K562 (cell line): ENCODE measurements around the gene DEPDC1B. TPM values are rescaled to one million over a fixed set of nuclear protein-coding genes. Genes with fewer than 3 reads are reported as not detected.

Experiments
- ATAC-seq: fragments of 200-7000 bp; cut with Tn5 transposase; 3 replicates; pipeline ENCODE4 v1.9.1; 2020; ENCODE audit warnings: moderate library complexity
- BruUV-seq: library from RNA; stranded (reverse); fragments of 400-500 nt; replicated peaks from 2 replicates; lab custom pipeline; 2021; lab: Mats Ljungman, UMichigan
- CTCF ChIA-PET: fragments of 300-600 bp; formaldehyde crosslinking; extraction: SDS; loops from one replicate; lab custom pipeline; 2021; ENCODE audit warnings: low intra/inter-chr PET ratio; lab: Yijun Ruan, JAX
- POLR2A ChIA-PET: fragments of 300-600, 350-650 bp; sonication (Branson Sonifier 250); formaldehyde crosslinking; extraction: SDS; loops from one replicate; lab custom pipeline; 2021; ENCODE audit warnings: antibody characterized with exemption, inconsistent platforms; lab: Yijun Ruan, JAX
- DNase-seq, 4 experiments: peaks; one replicate each; pipeline versions ENCODE4 v3.0.0 to v3.0.0-alpha.2; 2011 to 2018; ENCODE audit warnings: low spot score in 3 of 4, mixed read lengths in 3 of 4; ENCODE audit errors: extremely low read depth in 1 of 4
- FAIRE-seq: peaks from 2 replicates; lab custom pipeline; 2011; peaks lifted over from hg19 to GRCh38; lab: Jason Lieb, UNC
- H2AFZ ChIP-seq: 2 replicates; pipeline ENCODE4 v1.6.0; 2011; ENCODE audit warnings: low read depth, low read length, control low read depth, inconsistent platforms
- H3K27ac ChIP-seq: fragments of 200-600 bp; 3 replicates; pipeline ENCODE4 v1.8.0; 2011; ENCODE audit warnings: low read depth, mild to moderate bottlenecking, control low read depth, inconsistent platforms, low read length, moderate library complexity, mixed read lengths; ENCODE audit errors: extremely low read depth
- H3K27me3 ChIP-seq, 2 experiments: fragments of 300-600 bp in 1 of 2; 2 replicates in 1 of 2; 3 replicates in 1 of 2; pipeline versions ENCODE4 v1.6.0 to v1.8.0; 2011; ENCODE audit warnings: inconsistent platforms in 2 of 2, low read length in 2 of 2, mild to moderate bottlenecking in 1 of 2, mixed read lengths in 1 of 2, moderate library complexity in 1 of 2; ENCODE audit not compliant: control insufficient read depth in 2 of 2, insufficient read depth in 2 of 2
- H3K36me3 ChIP-seq: fragments of 300-600 bp; 3 replicates; pipeline ENCODE4 v1.8.0; 2011; ENCODE audit warnings: mild to moderate bottlenecking, low read length, inconsistent platforms; ENCODE audit not compliant: control insufficient read depth, insufficient read depth
- H3K4me1 ChIP-seq, 2 experiments: fragments of 200-600 bp in 1 of 2; replicated peaks in 1 of 2; 2 replicates in 1 of 2; 3 replicates in 1 of 2; pipeline versions ENCODE4 v1.5.1 to v1.8.0; 2011; ENCODE audit warnings: inconsistent platforms in 2 of 2, low read length in 2 of 2, mild to moderate bottlenecking in 1 of 2, mixed read lengths in 1 of 2, moderate library complexity in 1 of 2; ENCODE audit not compliant: control insufficient read depth in 2 of 2, insufficient read depth in 2 of 2
- H3K4me2 ChIP-seq: 2 replicates; pipeline ENCODE4 v1.6.1; 2011; ENCODE audit warnings: low read length, control low read depth, inconsistent platforms, mixed read lengths; ENCODE audit not compliant: insufficient read depth
- H3K4me3 ChIP-seq: fragments of 200-600 bp; sonication (generic), shearing (Covaris generic); 2 replicates; pipeline ENCODE4 v1.5.1; 2016; ENCODE audit warnings: control low read depth, inconsistent platforms
- H3K79me2 ChIP-seq: fragments of 200-600 bp; 3 replicates; pipeline ENCODE4 v1.8.0; 2011; ENCODE audit warnings: low read length, inconsistent platforms; ENCODE audit not compliant: control insufficient read depth, insufficient read depth
- H3K9ac ChIP-seq, 2 experiments: 2 replicates each; pipeline versions ENCODE4 v1.6.0 to v1.6.1; 2011; ENCODE audit warnings: low read depth in 2 of 2, low read length in 2 of 2, control low read depth in 1 of 2, inconsistent platforms in 1 of 2, mild to moderate bottlenecking in 1 of 2, mixed read lengths in 1 of 2; ENCODE audit not compliant: insufficient read depth in 1 of 2
- H3K9me1 ChIP-seq: one replicate; pipeline ENCODE4 v1.6.0; 2011; ENCODE audit warnings: inconsistent platforms, mild to moderate bottlenecking, low read length, moderate library complexity; ENCODE audit not compliant: control insufficient read depth, insufficient read depth
- H3K9me3 ChIP-seq: replicated peaks from 2 replicates; pipeline ENCODE4 v1.5.1; 2011; ENCODE audit warnings: low read depth, low read length, inconsistent platforms; ENCODE audit not compliant: control insufficient read depth, insufficient read depth
- H4K20me1 ChIP-seq: replicated peaks from 2 replicates; pipeline ENCODE4 v1.6.1; 2011; ENCODE audit warnings: low read length, inconsistent platforms, mixed read lengths; ENCODE audit not compliant: control insufficient read depth, insufficient read depth
- HEY1 ChIP-seq: fragments of 250-450 bp; sonication (Bioruptor Pico); IDR thresholded peaks from 2 replicates; pipeline ENCODE4 v1.5.0; 2020; ENCODE audit warnings: mild to moderate bottlenecking, moderate library complexity, borderline replicate concordance
- NFYB ChIP-seq: IDR thresholded peaks from 2 replicates; pipeline ENCODE4 v1.6.1; 2011; ENCODE audit warnings: mild to moderate bottlenecking, moderate library complexity; ENCODE audit not compliant: insufficient read length; ENCODE audit errors: extremely low read depth
- ZNF592 ChIP-seq: fragments of 450-650 bp; IDR thresholded peaks from 2 replicates; pipeline ENCODE4 v1.6.1; 2017; ENCODE audit warnings: antibody characterized with exemption, mild to moderate bottlenecking
- in situ Hi-C: fragments of 300-500 bp; cut with MboI; formaldehyde crosslinking; loops from 4 replicates; pipeline ENCODE4 v1.15.0; 2018; ENCODE audit warnings: inconsistent platforms, mixed read lengths
- intact Hi-C: fragments of 100-400 bp; cut with micrococcal nuclease; formaldehyde crosslinking; loops from 2 replicates; pipeline ENCODE4 v1.14.2; 2022
- polyA plus RNA-seq, 8 experiments: library from polyadenylated mRNA; depleted of rRNA in 4 of 8; stranded (reverse) in 5 of 8; unstranded in 3 of 8; fragments of >200 nt; fragmentation: Nextera tagmentation in 2 of 8; fragmentation: Illumina TruSeq in 1 of 8; extraction: Ambion mirVana in 2 of 8; extraction: Trizol in 1 of 8; gene quantifications; 2 replicates each; pipeline versions ENCODE4 v1.2.1 to v1.2.3, GENCODE V29; 2011 to 2014; ENCODE audit warnings: inconsistent platforms in 1 of 8, missing spikeins in 1 of 8
- total RNA-seq, 7 experiments: library from RNA; depleted of rRNA in 6 of 7; stranded (reverse); fragments of >200 nt in 6 of 7; fragmentation: Illumina TruSeq in 2 of 7; extraction: Trizol in 2 of 7; gene quantifications; 2 replicates each; pipeline versions ENCODE4 v1.2.1 to v1.2.3, GENCODE V29; 2011 to 2021; ENCODE audit warnings: low replicate concordance in 1 of 7
- TF ChIP-seq, protein P1 (sequence below), 2 experiments: fragments of 450-650 bp in 1 of 2; sonication (generic) in 1 of 2; formaldehyde crosslinking in 1 of 2; IDR thresholded peaks; 2 replicates each; pipeline versions ENCODE4 v1.7.1 to v1.9.0; 2016 to 2022; ENCODE audit warnings: inconsistent platforms in 1 of 2, mild to moderate bottlenecking in 1 of 2, missing genetic modification reagents in 1 of 2
- TF ChIP-seq, protein P2 (sequence below): IDR thresholded peaks from 3 replicates; pipeline ENCODE4 v1.6.1; 2011; ENCODE audit warnings: borderline replicate concordance, mild to moderate bottlenecking, moderate library complexity; ENCODE audit not compliant: insufficient read length; ENCODE audit errors: extremely low read depth

The DEPDC1B gene
- total and polyA plus RNA-seq, 9 of the 15 experiments (the other 6 are each of a cell fraction or from before 2014, with no cell fraction given), result 36.0 to 67.2 (median 44.5) TPM

- ChIA-PET CTCF (no interaction called here), POLR2A (no interaction called here)
- FAIRE-seq (no peak), ATAC-seq (no peak), DNase-seq (no peak)
- H4K20me1 ChIP-seq, result no peaks in the 10 kb centered on the region
- H2AFZ ChIP-seq, result no peak overlapping the region
- no peaks in the 10 kb centered on the region for H3K79me2 ChIP-seq
- H3K36me3 ChIP-seq, result peaks cover 49% of the 10 kb centered on the region
- H3K9ac ChIP-seq, result no peak overlapping the region
- TF ChIP-seq ZNF592 (no peak), HEY1 (CRISPR knock-in tag) (no peak), NFYB (no peak)
- TF ChIP-seq, protein P1, sequence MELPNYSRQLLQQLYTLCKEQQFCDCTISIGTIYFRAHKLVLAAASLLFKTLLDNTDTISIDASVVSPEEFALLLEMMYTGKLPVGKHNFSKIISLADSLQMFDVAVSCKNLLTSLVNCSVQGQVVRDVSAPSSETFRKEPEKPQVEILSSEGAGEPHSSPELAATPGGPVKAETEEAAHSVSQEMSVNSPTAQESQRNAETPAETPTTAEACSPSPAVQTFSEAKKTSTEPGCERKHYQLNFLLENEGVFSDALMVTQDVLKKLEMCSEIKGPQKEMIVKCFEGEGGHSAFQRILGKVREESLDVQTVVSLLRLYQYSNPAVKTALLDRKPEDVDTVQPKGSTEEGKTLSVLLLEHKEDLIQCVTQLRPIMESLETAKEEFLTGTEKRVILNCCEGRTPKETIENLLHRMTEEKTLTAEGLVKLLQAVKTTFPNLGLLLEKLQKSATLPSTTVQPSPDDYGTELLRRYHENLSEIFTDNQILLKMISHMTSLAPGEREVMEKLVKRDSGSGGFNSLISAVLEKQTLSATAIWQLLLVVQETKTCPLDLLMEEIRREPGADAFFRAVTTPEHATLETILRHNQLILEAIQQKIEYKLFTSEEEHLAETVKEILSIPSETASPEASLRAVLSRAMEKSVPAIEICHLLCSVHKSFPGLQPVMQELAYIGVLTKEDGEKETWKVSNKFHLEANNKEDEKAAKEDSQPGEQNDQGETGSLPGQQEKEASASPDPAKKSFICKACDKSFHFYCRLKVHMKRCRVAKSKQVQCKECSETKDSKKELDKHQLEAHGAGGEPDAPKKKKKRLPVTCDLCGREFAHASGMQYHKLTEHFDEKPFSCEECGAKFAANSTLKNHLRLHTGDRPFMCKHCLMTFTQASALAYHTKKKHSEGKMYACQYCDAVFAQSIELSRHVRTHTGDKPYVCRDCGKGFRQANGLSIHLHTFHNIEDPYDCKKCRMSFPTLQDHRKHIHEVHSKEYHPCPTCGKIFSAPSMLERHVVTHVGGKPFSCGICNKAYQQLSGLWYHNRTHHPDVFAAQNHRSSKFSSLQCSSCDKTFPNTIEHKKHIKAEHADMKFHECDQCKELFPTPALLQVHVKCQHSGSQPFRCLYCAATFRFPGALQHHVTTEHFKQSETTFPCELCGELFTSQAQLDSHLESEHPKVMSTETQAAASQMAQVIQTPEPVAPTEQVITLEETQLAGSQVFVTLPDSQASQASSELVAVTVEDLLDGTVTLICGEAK (IDR thresholded peaks at IDR 0.05), result peak; percentile 82
- TF ChIP-seq, protein P1 (CRISPR knock-in tag; IDR thresholded peaks at IDR 0.05), result no peak
- TF ChIP-seq, protein P2, sequence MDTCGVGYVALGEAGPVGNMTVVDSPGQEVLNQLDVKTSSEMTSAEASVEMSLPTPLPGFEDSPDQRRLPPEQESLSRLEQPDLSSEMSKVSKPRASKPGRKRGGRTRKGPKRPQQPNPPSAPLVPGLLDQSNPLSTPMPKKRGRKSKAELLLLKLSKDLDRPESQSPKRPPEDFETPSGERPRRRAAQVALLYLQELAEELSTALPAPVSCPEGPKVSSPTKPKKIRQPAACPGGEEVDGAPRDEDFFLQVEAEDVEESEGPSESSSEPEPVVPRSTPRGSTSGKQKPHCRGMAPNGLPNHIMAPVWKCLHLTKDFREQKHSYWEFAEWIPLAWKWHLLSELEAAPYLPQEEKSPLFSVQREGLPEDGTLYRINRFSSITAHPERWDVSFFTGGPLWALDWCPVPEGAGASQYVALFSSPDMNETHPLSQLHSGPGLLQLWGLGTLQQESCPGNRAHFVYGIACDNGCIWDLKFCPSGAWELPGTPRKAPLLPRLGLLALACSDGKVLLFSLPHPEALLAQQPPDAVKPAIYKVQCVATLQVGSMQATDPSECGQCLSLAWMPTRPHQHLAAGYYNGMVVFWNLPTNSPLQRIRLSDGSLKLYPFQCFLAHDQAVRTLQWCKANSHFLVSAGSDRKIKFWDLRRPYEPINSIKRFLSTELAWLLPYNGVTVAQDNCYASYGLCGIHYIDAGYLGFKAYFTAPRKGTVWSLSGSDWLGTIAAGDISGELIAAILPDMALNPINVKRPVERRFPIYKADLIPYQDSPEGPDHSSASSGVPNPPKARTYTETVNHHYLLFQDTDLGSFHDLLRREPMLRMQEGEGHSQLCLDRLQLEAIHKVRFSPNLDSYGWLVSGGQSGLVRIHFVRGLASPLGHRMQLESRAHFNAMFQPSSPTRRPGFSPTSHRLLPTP, result no peak
- H3K27ac ChIP-seq, result no peak overlapping the region
- no peaks in the 10 kb centered on the region for H3K27me3 ChIP-seq
- intact Hi-C loops (no loop called here), in situ Hi-C loops (no loop called here)
- no peaks in the 10 kb centered on the region for H3K9me1 ChIP-seq
- no peaks in the 10 kb centered on the region for H3K4me1 ChIP-seq
- H3K4me2 ChIP-seq, result no peak overlapping the region
- no TSS peak for BruUV-seq
- H3K4me3 ChIP-seq, result no peak overlapping the region
- no peaks in the 10 kb centered on the region for H3K9me3 ChIP-seq
Measured at GRCh38 chr5:60638300-60638699, 61.7 kb downstream of the DEPDC1B start.
